PC-9 (cell line): Measurements from ENCODE around the gene ZNF10.

ENCODE experiments used
- EZH2 ChIP-seq: fragments of 200-600 bp; sonication (generic); IDR thresholded peaks from 2 replicates; pipeline ENCODE4 v1.8.0; 2017; ENCODE audit warnings: antibody characterized with exemption, low read depth
- TF ChIP-seq, protein P1 (sequence below): fragments of 200-600 bp; sonication (generic); conservative IDR thresholded peaks from 2 replicates; pipeline ENCODE4 v1.6.1; 2017; ENCODE audit warnings: mixed run types, antibody characterized with exemption, mild to moderate bottlenecking, moderate library complexity

GRCh38 chr12:133181238-133181959, 51.0 kb downstream of the ZNF10 start, which contains the start of gene ZNF268:
- TF ChIP-seq, protein P1, sequence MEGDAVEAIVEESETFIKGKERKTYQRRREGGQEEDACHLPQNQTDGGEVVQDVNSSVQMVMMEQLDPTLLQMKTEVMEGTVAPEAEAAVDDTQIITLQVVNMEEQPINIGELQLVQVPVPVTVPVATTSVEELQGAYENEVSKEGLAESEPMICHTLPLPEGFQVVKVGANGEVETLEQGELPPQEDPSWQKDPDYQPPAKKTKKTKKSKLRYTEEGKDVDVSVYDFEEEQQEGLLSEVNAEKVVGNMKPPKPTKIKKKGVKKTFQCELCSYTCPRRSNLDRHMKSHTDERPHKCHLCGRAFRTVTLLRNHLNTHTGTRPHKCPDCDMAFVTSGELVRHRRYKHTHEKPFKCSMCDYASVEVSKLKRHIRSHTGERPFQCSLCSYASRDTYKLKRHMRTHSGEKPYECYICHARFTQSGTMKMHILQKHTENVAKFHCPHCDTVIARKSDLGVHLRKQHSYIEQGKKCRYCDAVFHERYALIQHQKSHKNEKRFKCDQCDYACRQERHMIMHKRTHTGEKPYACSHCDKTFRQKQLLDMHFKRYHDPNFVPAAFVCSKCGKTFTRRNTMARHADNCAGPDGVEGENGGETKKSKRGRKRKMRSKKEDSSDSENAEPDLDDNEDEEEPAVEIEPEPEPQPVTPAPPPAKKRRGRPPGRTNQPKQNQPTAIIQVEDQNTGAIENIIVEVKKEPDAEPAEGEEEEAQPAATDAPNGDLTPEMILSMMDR, result peak; percentile 84
- TF ChIP-seq EZH2, result no peak
